PC-9 (cell line): ENCODE results near the gene CHAD. TPM values are rescaled to one million over a fixed set of nuclear protein-coding genes. Genes with fewer than 3 reads are reported as not detected.

ENCODE experiments used
- BruUV-seq: library from RNA; stranded (reverse); fragments of 400-500 nt; replicated peaks from 2 replicates; lab custom pipeline; 2021; lab: Mats Ljungman, UMichigan
- CTCF ChIA-PET: fragments of 300-600 bp; sonication (Branson Sonifier 250); formaldehyde crosslinking; loops from one replicate; lab custom pipeline; 2022; ENCODE audit warnings: antibody characterized with exemption; lab: Charles Lee
- POLR2A ChIA-PET: fragments of 300-600 bp; sonication (Branson Sonifier 250); formaldehyde crosslinking; loops from one replicate; lab custom pipeline; 2022; ENCODE audit warnings: antibody characterized with exemption; ENCODE audit not compliant: unreplicated experiment; lab: Charles Lee
- DNase-seq, 2 experiments: peaks; one replicate each; pipeline versions ENCODE4 v3.0.0 to v3.0.0-alpha.2; 2015 to 2022; ENCODE audit warnings: mixed read lengths in 1 of 2
- H2AFZ ChIP-seq: fragments of 200-600 bp; sonication (generic); 2 replicates; pipeline ENCODE4 v1.8.1; 2017; ENCODE audit warnings: antibody characterized with exemption
- H3F3A ChIP-seq: fragments of 200-600 bp; sonication (generic); 2 replicates; pipeline ENCODE4 v1.8.1; 2017; ENCODE audit warnings: antibody characterized with exemption, mild to moderate bottlenecking, low read depth; ENCODE audit not compliant: insufficient read depth
- H3K27ac ChIP-seq: fragments of 200-600 bp; sonication (generic); 2 replicates; pipeline ENCODE4 v1.6.1; 2016; ENCODE audit warnings: mixed run types
- H3K27me3 ChIP-seq: fragments of 200-600 bp; sonication (generic); 2 replicates; pipeline ENCODE4 v1.6.1; 2016; ENCODE audit warnings: low read depth, mixed run types; ENCODE audit not compliant: insufficient read depth
- H3K36me3 ChIP-seq: fragments of 200-600 bp; sonication (generic); 2 replicates; pipeline ENCODE4 v1.6.1; 2016; ENCODE audit warnings: low read depth, mixed run types
- H3K4me1 ChIP-seq: fragments of 200-600 bp; sonication (generic); replicated peaks from 2 replicates; pipeline ENCODE4 v1.6.1; 2016; ENCODE audit warnings: mixed run types; ENCODE audit not compliant: insufficient read depth
- H3K4me2 ChIP-seq: fragments of 200-600 bp; sonication (generic); 2 replicates; pipeline ENCODE4 v1.6.1; 2017; ENCODE audit warnings: mixed run types
- H3K4me3 ChIP-seq: fragments of 200-600 bp; sonication (generic); 2 replicates; pipeline ENCODE4 v1.6.1; 2016; ENCODE audit warnings: mixed run types
- H3K79me2 ChIP-seq: fragments of 200-600 bp; sonication (generic); 2 replicates; pipeline ENCODE4 v1.6.1; 2017; ENCODE audit warnings: low read depth, mixed run types
- H3K9me2 ChIP-seq: fragments of 200-600 bp; sonication (generic); 2 replicates; pipeline ENCODE4 v1.8.1; 2017; ENCODE audit warnings: mild to moderate bottlenecking; ENCODE audit not compliant: insufficient read depth
- H3K9me3 ChIP-seq: fragments of 200-600 bp; sonication (generic); 2 replicates; pipeline ENCODE4 v1.8.1; 2016; ENCODE audit warnings: low read depth; ENCODE audit not compliant: insufficient read depth
- H4K20me1 ChIP-seq: fragments of 200-600 bp; sonication (generic); 2 replicates; pipeline ENCODE4 v1.8.1; 2017; ENCODE audit not compliant: insufficient read depth
- CTCF ChIP-seq: fragments of 200-600 bp; sonication (generic); conservative IDR thresholded peaks from 2 replicates; pipeline ENCODE4 v1.6.1; 2017; ENCODE audit warnings: mixed run types, antibody characterized with exemption, mild to moderate bottlenecking, moderate library complexity
- EZH2 ChIP-seq: fragments of 200-600 bp; sonication (generic); IDR thresholded peaks from 2 replicates; pipeline ENCODE4 v1.8.0; 2017; ENCODE audit warnings: antibody characterized with exemption, low read depth
- intact Hi-C: fragments of 100-400 bp; cut with micrococcal nuclease; formaldehyde crosslinking; loops from one replicate; pipeline ENCODE4 v1.10.0; 2022; ENCODE audit not compliant: unreplicated experiment
- total RNA-seq: library from RNA; stranded (reverse); gene quantifications from 2 replicates; pipeline ENCODE4 v1.2.3, GENCODE V29; 2021

CHAD gene
- total RNA-seq, 1 experiment from 2014 or later = not detected

GRCh38 chr17:50498021-50498874 is 29.6 kb upstream of the CHAD start:
- BruUV-seq = no TSS peak
- H3K9me2 ChIP-seq = no peaks in the 10 kb centered on the region
- H3K27me3 ChIP-seq = no peaks in the 10 kb centered on the region
- CTCF ChIA-PET = interaction anchor here (0.8 kb wide), 1 partner anchor 35 kb away, joined by 4 read pairs; no protein-coding TSS in a partner anchor
- peaks cover 30% of the 10 kb centered on the region for H3K4me1 ChIP-seq
- no peak overlapping the region for H2AFZ ChIP-seq
- H3F3A ChIP-seq = peaks cover 18% of the 10 kb centered on the region; the same call in 1 of the 2 replicates
- peak overlapping the region; percentile 14 for H3K27ac ChIP-seq
- no peaks in the 10 kb centered on the region for H4K20me1 ChIP-seq
- POLR2A ChIA-PET = no interaction called here
- peak overlapping the region; percentile 41 for H3K4me2 ChIP-seq
- no peak for TF ChIP-seq EZH2
- TF ChIP-seq CTCF = no peak
- no peaks in the 10 kb centered on the region for H3K36me3 ChIP-seq
- H3K9me3 ChIP-seq = no peaks in the 10 kb centered on the region
- intact Hi-C loops = loop anchor here (1.0 kb wide), 1 partner anchor 11 kb away; no protein-coding TSS in a partner anchor
- H3K4me3 ChIP-seq = no peak overlapping the region
- peak; percentile 64 to 88 for DNase-seq
- no peaks in the 10 kb centered on the region for H3K79me2 ChIP-seq

GRCh38 chr17:50495918-50496317 is 27.2 kb upstream of the CHAD start:
- Histone ChIP-seq H3K4me3 (no peak overlapping the region), H3K9me3 (no peaks in the 10 kb centered on the region), H3K27me3 (no peaks in the 10 kb centered on the region), H3F3A (peaks cover 18% of the 10 kb centered on the region; the same call in 1 of the 2 replicates), H4K20me1 (no peaks in the 10 kb centered on the region), H3K4me1 (peaks cover 27% of the 10 kb centered on the region), H2AFZ (no peak overlapping the region), H3K9me2 (no peaks in the 10 kb centered on the region), H3K27ac (no peak overlapping the region), H3K79me2 (no peaks in the 10 kb centered on the region), H3K4me2 (no peak overlapping the region), H3K36me3 (no peaks in the 10 kb centered on the region)
- BruUV-seq = no TSS peak
- POLR2A ChIA-PET = no interaction called here
- no peak for DNase-seq
- intact Hi-C loops = no loop called here
- CTCF ChIA-PET = interaction anchor here (0.7 kb wide), 1 partner anchor 365 kb away, joined by 3 read pairs; no protein-coding TSS in a partner anchor
- TF ChIP-seq CTCF (no peak), EZH2 (no peak)

GRCh38 chr17:50495217-50495823 is 26.6 kb upstream of the CHAD start:
- no TSS peak for BruUV-seq
- Histone ChIP-seq H3K27ac (no peak overlapping the region), H3K36me3 (no peaks in the 10 kb centered on the region), H2AFZ (no peak overlapping the region), H3K4me2 (no peak overlapping the region), H3K9me3 (no peaks in the 10 kb centered on the region), H3K27me3 (no peaks in the 10 kb centered on the region), H4K20me1 (no peaks in the 10 kb centered on the region), H3K4me1 (peaks cover 27% of the 10 kb centered on the region), H3F3A (peaks cover 18% of the 10 kb centered on the region; the same call in 1 of the 2 replicates), H3K4me3 (no peak overlapping the region), H3K9me2 (no peaks in the 10 kb centered on the region), H3K79me2 (no peaks in the 10 kb centered on the region)
- no peak for TF ChIP-seq CTCF
- no peak for TF ChIP-seq EZH2
- DNase-seq = no peak
- CTCF ChIA-PET = interaction anchor here (0.7 kb wide), 1 partner anchor 364 kb away, joined by 3 read pairs; no protein-coding TSS in a partner anchor
- POLR2A ChIA-PET = no interaction called here
- intact Hi-C loops = no loop called here
